ENCODE measurements around the gene ANTXR2.

GRCh38 chr4:80079255-80079923, 6.4 kb upstream of the ANTXR2 start:
- TF ChIP-seq CTCF (IDR thresholded peaks at IDR 0.05) = no peak
- TF ChIP-seq EP300 (IDR thresholded peaks at IDR 0.05) = no peak

All from esophagus muscularis mucosa (tissue), 3 donors.